Chondrocyte (in vitro differentiated cells): ENCODE results near the gene H3-3A. TPM values are rescaled to one million over a fixed set of nuclear protein-coding genes. Genes with fewer than 3 reads are reported as not detected.

Experiments
- DNase-seq: peaks from one replicate; pipeline ENCODE4 v3.0.0; 2021; ENCODE audit warnings: mixed read lengths, low spot score
- H3K27ac Mint-ChIP-seq: one replicate; pipeline ENCODE4 v1.8.0; 2021; ENCODE audit warnings: mild to moderate bottlenecking, moderate library complexity, mixed read lengths; ENCODE audit not compliant: unreplicated experiment
- H3K27me3 Mint-ChIP-seq: 2 replicates; pipeline ENCODE4 v1.8.0; 2021; ENCODE audit warnings: low read depth, mixed read lengths
- H3K36me3 Mint-ChIP-seq: 2 replicates; pipeline ENCODE4 v1.8.0; 2021; ENCODE audit warnings: low read depth, mixed read lengths
- H3K4me1 Mint-ChIP-seq: 2 replicates; pipeline ENCODE4 v1.8.0; 2021; ENCODE audit warnings: low read depth, mild to moderate bottlenecking, mixed read lengths
- H3K4me3 Mint-ChIP-seq: one replicate; pipeline ENCODE4 v1.8.0; 2021; ENCODE audit warnings: mild to moderate bottlenecking, moderate library complexity, mixed read lengths; ENCODE audit not compliant: unreplicated experiment
- H3K9me3 Mint-ChIP-seq: 2 replicates; pipeline ENCODE4 v1.8.0; 2021; ENCODE audit warnings: low read depth, mixed read lengths
- total RNA-seq: library from RNA; stranded (reverse); gene quantifications from 3 replicates; pipeline ENCODE4 v1.2.1, GENCODE V29; 2021
- TF ChIP-seq, protein P1 (sequence below): fragments of 200-600 bp; sonication (generic); IDR thresholded peaks from 2 replicates; pipeline ENCODE4 v1.5.0; 2021; ENCODE audit warnings: antibody characterized with exemption, mild to moderate bottlenecking, moderate library complexity

H3-3A gene
- total RNA-seq, 1 donor from 2014 or later = 315 TPM

DNA sequence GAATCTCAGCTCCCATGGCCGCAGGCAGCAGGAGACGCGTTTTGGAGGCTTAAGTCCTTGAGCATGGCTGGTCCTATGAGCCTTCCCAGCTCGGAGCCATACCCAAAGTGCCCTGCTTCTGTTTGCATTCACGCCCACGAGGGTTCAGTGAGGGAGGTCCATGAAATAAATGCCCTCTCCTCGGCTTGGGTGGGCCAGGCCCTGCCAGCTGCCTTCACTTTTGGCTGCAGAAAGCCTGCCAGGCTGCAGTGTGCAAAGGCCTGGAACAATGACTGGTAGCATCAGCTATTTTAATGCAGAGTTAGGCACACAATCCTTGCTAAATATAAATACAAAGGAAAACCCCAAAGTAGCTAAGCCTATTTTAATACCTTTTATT lies 49.4 kb downstream of the H3-3A start:
- DNase-seq = no peak
- Mint-ChIP-seq H3K4me3 (no peak overlapping the region), H3K36me3 (no peaks in the 10 kb centered on the region), H3K27ac (no peak overlapping the region), H3K27me3 (no peaks in the 10 kb centered on the region), H3K9me3 (no peaks in the 10 kb centered on the region), H3K4me1 (peaks cover 18% of the 10 kb centered on the region)
- TF ChIP-seq, protein P1, sequence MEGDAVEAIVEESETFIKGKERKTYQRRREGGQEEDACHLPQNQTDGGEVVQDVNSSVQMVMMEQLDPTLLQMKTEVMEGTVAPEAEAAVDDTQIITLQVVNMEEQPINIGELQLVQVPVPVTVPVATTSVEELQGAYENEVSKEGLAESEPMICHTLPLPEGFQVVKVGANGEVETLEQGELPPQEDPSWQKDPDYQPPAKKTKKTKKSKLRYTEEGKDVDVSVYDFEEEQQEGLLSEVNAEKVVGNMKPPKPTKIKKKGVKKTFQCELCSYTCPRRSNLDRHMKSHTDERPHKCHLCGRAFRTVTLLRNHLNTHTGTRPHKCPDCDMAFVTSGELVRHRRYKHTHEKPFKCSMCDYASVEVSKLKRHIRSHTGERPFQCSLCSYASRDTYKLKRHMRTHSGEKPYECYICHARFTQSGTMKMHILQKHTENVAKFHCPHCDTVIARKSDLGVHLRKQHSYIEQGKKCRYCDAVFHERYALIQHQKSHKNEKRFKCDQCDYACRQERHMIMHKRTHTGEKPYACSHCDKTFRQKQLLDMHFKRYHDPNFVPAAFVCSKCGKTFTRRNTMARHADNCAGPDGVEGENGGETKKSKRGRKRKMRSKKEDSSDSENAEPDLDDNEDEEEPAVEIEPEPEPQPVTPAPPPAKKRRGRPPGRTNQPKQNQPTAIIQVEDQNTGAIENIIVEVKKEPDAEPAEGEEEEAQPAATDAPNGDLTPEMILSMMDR = no peak

DNA sequence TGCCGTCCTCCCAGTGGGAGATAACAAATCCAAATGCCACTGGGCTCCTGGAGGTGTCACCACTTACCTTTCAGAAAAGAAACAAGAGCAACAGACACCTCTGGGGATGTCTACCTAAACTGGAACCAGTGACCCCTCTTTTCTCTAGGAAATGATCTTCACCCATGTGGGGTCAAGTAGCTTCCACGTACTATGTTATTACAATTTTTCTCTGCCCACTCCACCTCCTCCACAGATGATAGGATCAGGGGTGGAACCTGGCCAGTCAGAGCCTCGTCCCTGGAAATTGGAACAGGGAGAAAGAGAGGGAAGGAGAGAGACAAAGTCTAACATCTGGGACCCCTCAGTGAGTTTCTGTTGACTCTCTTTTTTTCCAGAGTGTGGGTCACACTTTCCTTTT lies 50.1 kb downstream of the H3-3A start:
- Mint-ChIP-seq H3K4me1 (peaks cover 18% of the 10 kb centered on the region), H3K27me3 (no peaks in the 10 kb centered on the region), H3K9me3 (no peaks in the 10 kb centered on the region), H3K27ac (no peak overlapping the region), H3K4me3 (no peak overlapping the region), H3K36me3 (no peaks in the 10 kb centered on the region)
- DNase-seq = no peak
- TF ChIP-seq, protein P1 = no peak

DNA sequence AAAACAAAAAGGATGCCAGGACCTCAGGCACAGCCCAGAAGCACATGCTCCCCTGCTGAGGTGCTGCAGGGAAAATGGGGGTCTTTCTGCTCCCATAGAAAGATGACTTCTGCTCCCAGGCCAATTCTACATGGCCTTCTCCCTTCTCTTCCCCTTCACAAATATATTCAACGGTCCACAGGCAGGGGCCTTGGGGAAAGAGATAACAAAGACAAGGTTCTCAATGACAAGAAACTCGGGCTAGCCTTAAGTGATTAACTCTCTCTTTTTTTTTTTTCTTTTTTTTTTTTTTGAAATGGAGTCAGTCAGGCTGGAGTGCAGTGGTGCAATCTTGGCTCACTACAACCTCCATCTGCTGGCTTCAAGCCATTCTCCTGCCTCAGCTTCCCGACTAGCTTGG lies 54.2 kb downstream of the H3-3A start:
- DNase-seq = no peak
- Mint-ChIP-seq H3K9me3 (no peaks in the 10 kb centered on the region), H3K36me3 (no peaks in the 10 kb centered on the region), H3K27me3 (no peaks in the 10 kb centered on the region), H3K4me3 (no peak overlapping the region), H3K4me1 (peaks cover 4% of the 10 kb centered on the region), H3K27ac (no peak overlapping the region)
- TF ChIP-seq, protein P1 = no peak

DNA sequence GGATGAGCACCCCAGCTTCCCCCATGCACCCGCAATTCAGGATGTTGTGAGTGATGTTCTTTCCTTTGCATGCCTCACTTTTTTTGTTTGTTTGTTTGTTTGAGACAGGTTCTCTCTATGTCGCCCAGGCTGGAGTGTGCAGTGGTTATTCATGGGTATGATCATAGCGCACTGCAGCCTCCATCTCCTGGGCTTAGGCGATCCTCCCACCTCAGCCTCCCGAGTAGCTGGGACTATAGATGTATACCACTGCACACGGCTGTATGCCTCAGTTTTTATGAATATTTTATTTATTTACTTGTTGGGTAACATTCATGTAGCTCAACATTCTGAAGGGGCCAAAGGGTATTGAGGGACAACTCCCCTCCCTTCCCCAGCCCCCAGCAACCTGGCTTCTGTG lies 54.8 kb downstream of the H3-3A start:
- no peak overlapping the region for H3K4me3 Mint-ChIP-seq
- no peaks in the 10 kb centered on the region for H3K36me3 Mint-ChIP-seq
- H3K27ac Mint-ChIP-seq = no peak overlapping the region
- DNase-seq = no peak
- H3K9me3 Mint-ChIP-seq = no peaks in the 10 kb centered on the region
- TF ChIP-seq, protein P1 = no peak
- peaks cover 4% of the 10 kb centered on the region for H3K4me1 Mint-ChIP-seq
- no peaks in the 10 kb centered on the region for H3K27me3 Mint-ChIP-seq

DNA sequence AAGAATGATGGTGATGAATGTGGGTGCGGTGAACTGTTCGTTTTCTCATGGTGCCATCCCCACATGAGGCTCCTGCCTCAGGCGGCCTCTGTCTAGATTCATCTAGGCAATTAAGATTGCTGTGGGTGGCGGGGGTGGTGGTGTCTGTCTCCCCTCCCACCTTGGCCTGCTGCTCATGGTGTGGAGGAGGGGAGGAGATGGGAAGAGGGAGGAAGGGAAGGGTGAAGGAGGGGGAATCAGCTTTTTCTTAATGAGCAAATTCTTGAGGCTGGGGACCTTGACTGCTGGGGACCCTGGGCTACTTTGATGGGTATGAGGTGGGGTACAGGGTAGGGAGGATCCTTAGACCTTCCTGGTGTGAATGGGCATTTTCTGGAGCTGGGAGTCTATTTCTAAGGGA lies 55.8 kb downstream of the H3-3A start:
- H3K36me3 Mint-ChIP-seq = no peaks in the 10 kb centered on the region
- no peaks in the 10 kb centered on the region for H3K27me3 Mint-ChIP-seq
- H3K4me1 Mint-ChIP-seq = peaks cover 7% of the 10 kb centered on the region
- no peaks in the 10 kb centered on the region for H3K9me3 Mint-ChIP-seq
- H3K4me3 Mint-ChIP-seq = no peak overlapping the region
- TF ChIP-seq, protein P1 = no peak
- no peak for DNase-seq
- no peak overlapping the region for H3K27ac Mint-ChIP-seq
